GM06990 (cell line): Measurements from ENCODE around the gene OR10J5.

Experiments used
- DNase-seq: peaks from one replicate; pipeline ENCODE4 v3.0.0-alpha.2; 2011; ENCODE audit not compliant: insufficient read length; ENCODE audit errors: extremely low read depth
- H3K27me3 ChIP-seq: replicated peaks from 2 replicates; pipeline ENCODE4 v1.6.0; 2011; ENCODE audit warnings: low read length; ENCODE audit not compliant: control insufficient read depth, insufficient read depth
- H3K36me3 ChIP-seq: 2 replicates; pipeline ENCODE4 v1.5.1; 2011; ENCODE audit warnings: low read length; ENCODE audit not compliant: control insufficient read depth, insufficient read depth
- H3K4me3 ChIP-seq: replicated peaks from 2 replicates; pipeline ENCODE4 v1.5.1; 2011; ENCODE audit warnings: low read depth, mild to moderate bottlenecking, control low read depth, low read length
- CTCF ChIP-seq: IDR thresholded peaks from 2 replicates; pipeline ENCODE4 v1.5.1; 2011; ENCODE audit warnings: low read length, control low read depth, mild to moderate bottlenecking, inconsistent platforms; ENCODE audit not compliant: insufficient read depth, poor library complexity, severe bottlenecking

Gene OR10J5

GRCh38 chr1:159561497-159561896 is 25.7 kb upstream of the OR10J5 start:
- H3K27me3 ChIP-seq = no peaks in the 10 kb centered on the region
- H3K4me3 ChIP-seq = no peak overlapping the region
- no peak for TF ChIP-seq CTCF
- no peaks in the 10 kb centered on the region for H3K36me3 ChIP-seq
- DNase-seq = no peak

GRCh38 chr1:159560599-159560998 is 24.8 kb upstream of the OR10J5 start:
- Histone ChIP-seq H3K36me3 (no peaks in the 10 kb centered on the region), H3K27me3 (no peaks in the 10 kb centered on the region), H3K4me3 (no peak overlapping the region)
- TF ChIP-seq CTCF = no peak
- DNase-seq = no peak

- no peak overlapping the region for H3K4me3 ChIP-seq
- no peak for DNase-seq
- H3K27me3 ChIP-seq = no peaks in the 10 kb centered on the region
- H3K36me3 ChIP-seq = no peaks in the 10 kb centered on the region
- no peak for TF ChIP-seq CTCF
These were observed 21.1 kb upstream of the OR10J5 start for GRCh38 chr1:159556931-159557369.

- H3K27me3 ChIP-seq = no peaks in the 10 kb centered on the region
- no peak for DNase-seq
- no peak overlapping the region for H3K4me3 ChIP-seq
- H3K36me3 ChIP-seq = no peaks in the 10 kb centered on the region
- no peak for TF ChIP-seq CTCF
These were observed 18.9 kb upstream of the OR10J5 start for GRCh38 chr1:159554696-159555095.

GRCh38 chr1:159554261-159554660 is 18.5 kb upstream of the OR10J5 start:
- Histone ChIP-seq H3K27me3 (no peaks in the 10 kb centered on the region), H3K36me3 (no peaks in the 10 kb centered on the region), H3K4me3 (no peak overlapping the region)
- DNase-seq = no peak
- no peak for TF ChIP-seq CTCF

- DNase-seq = no peak
- TF ChIP-seq CTCF = no peak
- Histone ChIP-seq H3K36me3 (no peaks in the 10 kb centered on the region), H3K27me3 (no peaks in the 10 kb centered on the region; the same call in 1 of the 2 replicates), H3K4me3 (no peak overlapping the region)
These were observed 12.3 kb upstream of the OR10J5 start for GRCh38 chr1:159548126-159548525.
